ENCODE results near the gene MCC. TPM values are rescaled to one million over a fixed set of nuclear protein-coding genes. Genes with fewer than 3 reads are reported as not detected.
A peak's percentile ranks its signal among the peaks of the same experiment; 100 is the strongest.

Gene MCC
- total and polyA plus RNA-seq, 2 of the 4 experiments (the other 2 are of a cell fraction), result 5.0 to 20.6 TPM

GRCh38 chr5:113250341-113250953 lies 237.8 kb downstream of the MCC start (continued):
- TF ChIP-seq NFE2L2 (IDR thresholded peaks at IDR 0.05; ENCODE audit: low read depth, low read length), result peak; percentile 69; the same call in 1 of the 2 replicates
- TF ChIP-seq MXI1 (IDR thresholded peaks at IDR 0.05; ENCODE audit: borderline replicate concordance, low read depth, low read length), result peak; percentile 85

GRCh38 chr5:113249206-113249605 lies 239.0 kb downstream of the MCC start:
- ChIA-PET POLR2A (ENCODE audit: unreplicated experiment) (no interaction called here), CTCF (no interaction called here)
- Histone ChIP-seq H4K5ac (ENCODE audit: low read depth, low read length) (peak overlapping the region; percentile 90), H3K9me3 (ENCODE audit: control insufficient read depth, insufficient read depth, low read length) (no peaks in the 10 kb centered on the region), H2BK15ac (ENCODE audit: low read depth, low read length) (peak overlapping the region; percentile 83; the same call in 2 of the 3 replicates), H2AK5ac (ENCODE audit: low read depth, low read length) (peak overlapping the region; percentile 88), H3K4ac (ENCODE audit: low read depth, low read length) (peak overlapping the region; percentile 97), H3K36me3 (ENCODE audit: control insufficient read depth, insufficient read depth, low read length) (no peaks in the 10 kb centered on the region; the same call in 1 of the 2 replicates), H3K18ac (ENCODE audit: low read depth, low read length) (peak overlapping the region; percentile 96), H3K4me2 (ENCODE audit: low read depth, low read length) (peak overlapping the region; percentile 34; the same call in 1 of the 2 replicates), H4K20me1 (ENCODE audit: insufficient read depth, low read length) (no peaks in the 10 kb centered on the region; the same call in 1 of the 2 replicates), H4K91ac (ENCODE audit: insufficient read depth, low read depth, low read length) (peak overlapping the region; percentile 89), H2AFZ (replicated peaks; ENCODE audit: low read length, poor library complexity) (no peak overlapping the region), H3K9ac (ENCODE audit: low read depth, low read length) (peak overlapping the region; percentile 30; the same call in 1 of the 2 replicates), H4K8ac (ENCODE audit: low read depth in 2 of 2, low read length in 2 of 2) (peak overlapping the region; percentile 14 to 79), H3K9me1 (ENCODE audit: insufficient read depth, low read length) (peaks cover 11% of the 10 kb centered on the region), H2BK20ac (ENCODE audit: low read depth, low read length) (peak overlapping the region; percentile 98), H3K56ac (ENCODE audit: extremely low read depth, insufficient read depth, low read length) (no peak overlapping the region), H3K79me1 (ENCODE audit: low read depth in 1 of 2, low read length in 2 of 2) (peaks cover 23 to 45% of the 10 kb centered on the region in 2 experiments), H3K27me3 (ENCODE audit: control insufficient read depth, insufficient read depth, low read length) (no peaks in the 10 kb centered on the region), H2BK5ac (ENCODE audit: low read depth, low read length, poor library complexity, severe bottlenecking) (peak overlapping the region; percentile 90), H3K14ac (replicated peaks; ENCODE audit: low read depth, low read length) (peak overlapping the region; percentile 83), H2BK120ac (ENCODE audit: low read depth, low read length) (peak overlapping the region; percentile 97), H3K27ac (ENCODE audit: insufficient read depth, low read length) (peak overlapping the region; percentile 95; the same call in 1 of the 2 replicates), H3K4me1 (ENCODE audit: control insufficient read depth, insufficient read depth, low read length) (peaks cover 24% of the 10 kb centered on the region), H3K4me3 (ENCODE audit: insufficient read depth, low read depth, low read length) (no peak overlapping the region), H2AK9ac (replicated peaks; ENCODE audit: low read depth, low read length, poor library complexity) (no peak overlapping the region), H3K23ac (ENCODE audit: low read depth, low read length) (peak overlapping the region; percentile 39)
- in situ Hi-C loops (cut with MboI; ENCODE audit: low sequenced_read_pairs) (no loop called here), dilution Hi-C loops (cut with HindIII; ENCODE audit: low sequenced_read_pairs, unreplicated experiment) (no loop called here), intact Hi-C loops (cut with micrococcal nuclease) (no loop called here)
- TF ChIP-seq CEBPB (IDR thresholded peaks at IDR 0.05; ENCODE audit: low read depth, low read length) (peak; percentile 85), USF2 (IDR thresholded peaks at IDR 0.05; ENCODE audit: low read depth, low read length) (no peak), BHLHE40 (IDR thresholded peaks at IDR 0.05; ENCODE audit: low read depth, low read length) (no peak), POLR2A (IDR thresholded peaks at IDR 0.05; ENCODE audit: low read depth, low read length) (0 out of 2 replicates have a peak, but pooled peaks have one; percentile 6)
- peak; percentile 83 for DNase-seq
- 0 out of 2 replicates have a peak, but pooled peaks have one; percentile 8 for ATAC-seq (ENCODE audit: low read depth)
- BruUV-seq (replicated peaks), result no TSS peak
- WGBS, 2 experiments (ENCODE audit: extremely low coverage in 2 of 2, insufficient read length in 1 of 2), result 100% methylated on average over 1 of the region's 1 CpG; no CpG with 5 or more reads in 1 of the 2 experiments
